K562 (cell line): Measurements from ENCODE around the gene SPINT2. TPM values are rescaled to one million over a fixed set of nuclear protein-coding genes. Genes with fewer than 3 reads are reported as not detected.
A peak's percentile ranks its signal among the peaks of the same experiment; 100 is the strongest.

Experiments
- ATAC-seq: fragments of 200-7000 bp; cut with Tn5 transposase; 3 replicates; pipeline ENCODE4 v1.9.1; 2020; ENCODE audit warnings: moderate library complexity
- BruUV-seq: library from RNA; stranded (reverse); fragments of 400-500 nt; replicated peaks from 2 replicates; lab custom pipeline; 2021; lab: Mats Ljungman, UMichigan
- CTCF ChIA-PET: fragments of 300-600 bp; formaldehyde crosslinking; extraction: SDS; loops from one replicate; lab custom pipeline; 2021; ENCODE audit warnings: low intra/inter-chr PET ratio; lab: Yijun Ruan, JAX
- POLR2A ChIA-PET: fragments of 300-600, 350-650 bp; sonication (Branson Sonifier 250); formaldehyde crosslinking; extraction: SDS; loops from one replicate; lab custom pipeline; 2021; ENCODE audit warnings: antibody characterized with exemption, inconsistent platforms; lab: Yijun Ruan, JAX
- DNase-seq, 4 experiments: peaks; one replicate each; pipeline versions ENCODE4 v3.0.0 to v3.0.0-alpha.2; 2011 to 2018; ENCODE audit warnings: low spot score in 3 of 4, mixed read lengths in 3 of 4; ENCODE audit errors: extremely low read depth in 1 of 4
- FAIRE-seq: peaks from 2 replicates; lab custom pipeline; 2011; peaks lifted over from hg19 to GRCh38; lab: Jason Lieb, UNC
- H2AFZ ChIP-seq: 2 replicates; pipeline ENCODE4 v1.6.0; 2011; ENCODE audit warnings: low read depth, low read length, control low read depth, inconsistent platforms
- H3K27ac ChIP-seq: fragments of 200-600 bp; 3 replicates; pipeline ENCODE4 v1.8.0; 2011; ENCODE audit warnings: low read depth, mild to moderate bottlenecking, control low read depth, inconsistent platforms, low read length, moderate library complexity, mixed read lengths; ENCODE audit errors: extremely low read depth
- H3K27me3 ChIP-seq, 2 experiments: fragments of 300-600 bp in 1 of 2; 2 replicates in 1 of 2; 3 replicates in 1 of 2; pipeline versions ENCODE4 v1.6.0 to v1.8.0; 2011; ENCODE audit warnings: inconsistent platforms in 2 of 2, low read length in 2 of 2, mild to moderate bottlenecking in 1 of 2, mixed read lengths in 1 of 2, moderate library complexity in 1 of 2; ENCODE audit not compliant: control insufficient read depth in 2 of 2, insufficient read depth in 2 of 2
- H3K36me3 ChIP-seq: fragments of 300-600 bp; 3 replicates; pipeline ENCODE4 v1.8.0; 2011; ENCODE audit warnings: mild to moderate bottlenecking, low read length, inconsistent platforms; ENCODE audit not compliant: control insufficient read depth, insufficient read depth
- H3K4me1 ChIP-seq, 2 experiments: fragments of 200-600 bp in 1 of 2; replicated peaks in 1 of 2; 2 replicates in 1 of 2; 3 replicates in 1 of 2; pipeline versions ENCODE4 v1.5.1 to v1.8.0; 2011; ENCODE audit warnings: inconsistent platforms in 2 of 2, low read length in 2 of 2, mild to moderate bottlenecking in 1 of 2, mixed read lengths in 1 of 2, moderate library complexity in 1 of 2; ENCODE audit not compliant: control insufficient read depth in 2 of 2, insufficient read depth in 2 of 2
- H3K4me2 ChIP-seq: 2 replicates; pipeline ENCODE4 v1.6.1; 2011; ENCODE audit warnings: low read length, control low read depth, inconsistent platforms, mixed read lengths; ENCODE audit not compliant: insufficient read depth
- H3K4me3 ChIP-seq: fragments of 200-600 bp; sonication (generic), shearing (Covaris generic); 2 replicates; pipeline ENCODE4 v1.5.1; 2016; ENCODE audit warnings: control low read depth, inconsistent platforms
- H3K79me2 ChIP-seq: fragments of 200-600 bp; 3 replicates; pipeline ENCODE4 v1.8.0; 2011; ENCODE audit warnings: low read length, inconsistent platforms; ENCODE audit not compliant: control insufficient read depth, insufficient read depth
- H3K9ac ChIP-seq, 2 experiments: 2 replicates each; pipeline versions ENCODE4 v1.6.0 to v1.6.1; 2011; ENCODE audit warnings: low read depth in 2 of 2, low read length in 2 of 2, control low read depth in 1 of 2, inconsistent platforms in 1 of 2, mild to moderate bottlenecking in 1 of 2, mixed read lengths in 1 of 2; ENCODE audit not compliant: insufficient read depth in 1 of 2
- H3K9me1 ChIP-seq: one replicate; pipeline ENCODE4 v1.6.0; 2011; ENCODE audit warnings: inconsistent platforms, mild to moderate bottlenecking, low read length, moderate library complexity; ENCODE audit not compliant: control insufficient read depth, insufficient read depth
- H3K9me3 ChIP-seq: replicated peaks from 2 replicates; pipeline ENCODE4 v1.5.1; 2011; ENCODE audit warnings: low read depth, low read length, inconsistent platforms; ENCODE audit not compliant: control insufficient read depth, insufficient read depth
- H4K20me1 ChIP-seq: replicated peaks from 2 replicates; pipeline ENCODE4 v1.6.1; 2011; ENCODE audit warnings: low read length, inconsistent platforms, mixed read lengths; ENCODE audit not compliant: control insufficient read depth, insufficient read depth
- DEAF1 ChIP-seq: fragments of 450-650 bp; formaldehyde crosslinking; IDR thresholded peaks from 2 replicates; pipeline ENCODE4 v1.4.0; 2020; ENCODE audit warnings: mild to moderate bottlenecking, moderate library complexity
- ETV6 ChIP-seq, 3 experiments: fragments of 150-350 bp in 1 of 3; sonication (generic) in 1 of 3; formaldehyde crosslinking in 1 of 3; IDR thresholded peaks; 2 replicates each; pipeline versions ENCODE4 v1.6.1 to v1.8.0; 2014 to 2022; ENCODE audit warnings: borderline replicate concordance in 2 of 3, low read depth in 2 of 3, antibody characterized with exemption in 1 of 3, low read length in 1 of 3, mild to moderate bottlenecking in 1 of 3, missing genetic modification reagents in 1 of 3
- EWSR1 ChIP-seq: fragments of 450-650 bp; IDR thresholded peaks from 2 replicates; pipeline ENCODE4 v1.6.1; 2018; ENCODE audit warnings: borderline replicate concordance, mild to moderate bottlenecking, low read depth, moderate library complexity; ENCODE audit not compliant: partially characterized antibody
- FOXM1 ChIP-seq, 2 experiments: fragments of 450-650 bp in 1 of 2; sonication (generic) in 1 of 2; formaldehyde crosslinking in 1 of 2; IDR thresholded peaks; 2 replicates each; pipeline versions ENCODE4 v1.6.1 to v1.9.0; 2017 to 2022; ENCODE audit warnings: low read depth in 2 of 2, mild to moderate bottlenecking in 2 of 2, missing genetic modification reagents in 1 of 2, moderate library complexity in 1 of 2
- GTF2F1 ChIP-seq: IDR thresholded peaks from 2 replicates; pipeline ENCODE4 v1.6.1; 2011; ENCODE audit warnings: low read depth, low read length, improper control_type of control experiment
- HDAC2 ChIP-seq: fragments of 450-650 bp; IDR thresholded peaks from 2 replicates; pipeline ENCODE4 v1.6.1; 2016; ENCODE audit warnings: mild to moderate bottlenecking
- IRF2 ChIP-seq: sonication (generic); formaldehyde crosslinking; IDR thresholded peaks from 2 replicates; pipeline ENCODE4 v1.8.1; 2022; ENCODE audit warnings: mild to moderate bottlenecking, missing genetic modification reagents
- MLX ChIP-seq, 2 experiments: fragments of 450-650 bp in 1 of 2; sonication (generic) in 1 of 2; formaldehyde crosslinking; conservative IDR thresholded peaks; 2 replicates each; pipeline versions ENCODE4 v1.4.0 to v1.8.1; 2020 to 2022; ENCODE audit warnings: mild to moderate bottlenecking in 1 of 2, missing genetic modification reagents in 1 of 2
- NCOA2 ChIP-seq, 2 experiments: fragments of 450-650 bp; IDR thresholded peaks; 2 replicates each; pipeline ENCODE4 v1.6.1; 2018; ENCODE audit warnings: mild to moderate bottlenecking in 2 of 2, moderate library complexity in 1 of 2; ENCODE audit not compliant: partially characterized antibody in 2 of 2
- PYGO2 ChIP-seq: fragments of 450-650 bp; IDR thresholded peaks from 2 replicates; pipeline ENCODE4 v1.6.1; 2016; ENCODE audit warnings: mild to moderate bottlenecking, missing genetic modification characterization, moderate library complexity, missing compliant biosample characterization
- RBM39 ChIP-seq: fragments of 200-400 bp; formaldehyde crosslinking; optimal IDR thresholded peaks from 2 replicates; pipeline ENCODE3; 2018; ENCODE audit warnings: low read depth, low read length
- RHOXF2B ChIP-seq: fragments of 250-450 bp; sonication (Bioruptor Pico); conservative IDR thresholded peaks from 2 replicates; pipeline ENCODE4 v1.5.1; 2021
- TAL1 ChIP-seq: fragments of 450-650 bp; IDR thresholded peaks from 2 replicates; pipeline ENCODE4 v1.6.1; 2016; ENCODE audit warnings: mild to moderate bottlenecking
- ZNF398 ChIP-seq: fragments of 250-450 bp; sonication (Bioruptor Pico); IDR thresholded peaks from 2 replicates; pipeline ENCODE4 v1.8.0; 2021; ENCODE audit warnings: moderate library complexity, mild to moderate bottlenecking, inconsistent platforms
- WGBS: fragments of 100-300 bp; shearing (Covaris generic); methylation state at CpG from one replicate; pipeline ENCODE4 v1.1.6; 2016; ENCODE audit warnings: low coverage, mixed read lengths; ENCODE audit not compliant: insufficient coverage; ENCODE audit errors: missing lambda C conversion rate; 5-methylcytosine and 5-hydroxymethylcytosine counted together
- in situ Hi-C: fragments of 300-500 bp; cut with MboI; formaldehyde crosslinking; loops from 4 replicates; pipeline ENCODE4 v1.15.0; 2018; ENCODE audit warnings: inconsistent platforms, mixed read lengths
- intact Hi-C: fragments of 100-400 bp; cut with micrococcal nuclease; formaldehyde crosslinking; loops from 2 replicates; pipeline ENCODE4 v1.14.2; 2022
- polyA plus RNA-seq, 8 experiments: library from polyadenylated mRNA; depleted of rRNA in 4 of 8; stranded (reverse) in 5 of 8; unstranded in 3 of 8; fragments of >200 nt; fragmentation: Nextera tagmentation in 2 of 8; fragmentation: Illumina TruSeq in 1 of 8; extraction: Ambion mirVana in 2 of 8; extraction: Trizol in 1 of 8; gene quantifications; 2 replicates each; pipeline versions ENCODE4 v1.2.1 to v1.2.3, GENCODE V29; 2011 to 2014; ENCODE audit warnings: inconsistent platforms in 1 of 8, missing spikeins in 1 of 8
- total RNA-seq, 7 experiments: library from RNA; depleted of rRNA in 6 of 7; stranded (reverse); fragments of >200 nt in 6 of 7; fragmentation: Illumina TruSeq in 2 of 7; extraction: Trizol in 2 of 7; gene quantifications; 2 replicates each; pipeline versions ENCODE4 v1.2.1 to v1.2.3, GENCODE V29; 2011 to 2021; ENCODE audit warnings: low replicate concordance in 1 of 7

Gene SPINT2
- total and polyA plus RNA-seq, 9 of the 15 experiments (the other 6 are each of a cell fraction or from before 2014, with no cell fraction given), result 0.65 to 4.5 (median 3.4) TPM

- H4K20me1 ChIP-seq, result no peaks in the 10 kb centered on the region
- H3K4me3 ChIP-seq, result no peak overlapping the region
- ATAC-seq (no peak), FAIRE-seq (no peak), DNase-seq (no peak)
- no TSS peak for BruUV-seq
- H3K9me1 ChIP-seq, result no peaks in the 10 kb centered on the region
- TF ChIP-seq ZNF398 (CRISPR knock-in tag) (no peak), PYGO2 (tag) (no peak), HDAC2 (no peak), RHOXF2B (no peak), FOXM1 (IDR thresholded peaks at IDR 0.05; ENCODE audit: low read depth) (no peak), FOXM1 (CRISPR knock-in tag; IDR thresholded peaks at IDR 0.05; ENCODE audit: low read depth) (no peak), NCOA2 (IDR thresholded peaks at IDR 0.05; ENCODE audit: partially characterized antibody in 2 of 2) (no peak), TAL1 (no peak), IRF2 (CRISPR knock-in tag) (no peak), GTF2F1 (no peak), DEAF1 (CRISPR knock-in tag) (no peak), EWSR1 (no peak), MLX (CRISPR knock-in tag; conservative IDR thresholded peaks at IDR 0.05) (no peak), RBM39 (no peak), ETV6 (IDR thresholded peaks at IDR 0.05; ENCODE audit: borderline replicate concordance in 1 of 2, low read depth in 2 of 2, low read length in 1 of 2) (no peak), ETV6 (CRISPR knock-in tag; IDR thresholded peaks at IDR 0.05; ENCODE audit: borderline replicate concordance) (no peak)
- H2AFZ ChIP-seq, result peak overlapping the region; percentile 56; the same call in 1 of the 2 replicates
- H3K27me3 ChIP-seq, result no peaks in the 10 kb centered on the region
- intact Hi-C loops (no loop called here), in situ Hi-C loops (no loop called here)
- H3K4me2 ChIP-seq, result no peak overlapping the region
- WGBS, result 58% methylated on average over 8 of the region's 9 CpGs
- H3K9me3 ChIP-seq, result no peaks in the 10 kb centered on the region
- peak overlapping the region in 1 of 2 experiments; percentile 37; a peak in 1 of 4 replicates for H3K9ac ChIP-seq
- no peaks in the 10 kb centered on the region for H3K79me2 ChIP-seq
- H3K36me3 ChIP-seq, result no peaks in the 10 kb centered on the region
- POLR2A ChIA-PET, result interaction anchor here (0.6 to 1.5 kb wide), 4 partner anchors 10 to 99 kb away, joined by 3 to 4 read pairs (median 3); no protein-coding TSS in a partner anchor
- peaks cover 21 to 26% of the 10 kb centered on the region in 2 experiments for H3K4me1 ChIP-seq
- no peak overlapping the region for H3K27ac ChIP-seq
- CTCF ChIA-PET, result no interaction called here
Observed at GRCh38 chr19:38274739-38275138, 10.4 kb downstream of the SPINT2 start.
